Mesenchymal stem cell (in vitro differentiated cells and primary cell): ENCODE data around the gene INTS2.
"Not testable (repeated sequence)": the region's sequence is repeated elsewhere in the genome, so short reads cannot be mapped to it uniquely, and the experiment has no call there.

ENCODE experiments used
- DNase-seq: peaks from one replicate; pipeline ENCODE4 v3.0.0-alpha.2; 2013
- H2AFZ ChIP-seq: one replicate; pipeline ENCODE4 v1.6.1; 2013; ENCODE audit warnings: low read depth, mild to moderate bottlenecking, control low read depth, inconsistent platforms, low read length, moderate library complexity
- H2AK5ac ChIP-seq: 2 replicates; pipeline ENCODE4 v1.6.1; 2013; ENCODE audit warnings: low read length, moderate library complexity, mild to moderate bottlenecking, inconsistent platforms; ENCODE audit not compliant: severe bottlenecking
- H2BK120ac ChIP-seq: one replicate; pipeline ENCODE4 v1.6.1; 2013; ENCODE audit warnings: low read depth, mild to moderate bottlenecking, inconsistent platforms, low read length, moderate library complexity
- H2BK12ac ChIP-seq, 2 experiments: one replicate each; pipeline ENCODE4 v1.6.1; 2013; ENCODE audit warnings: inconsistent platforms in 2 of 2, low read length in 2 of 2, mild to moderate bottlenecking in 2 of 2, moderate library complexity in 2 of 2, control low read depth in 1 of 2
- H2BK15ac ChIP-seq: one replicate; pipeline ENCODE4 v1.6.1; 2013; ENCODE audit warnings: mild to moderate bottlenecking, low read depth, inconsistent platforms; ENCODE audit not compliant: poor library complexity, severe bottlenecking
- H2BK5ac ChIP-seq: 2 replicates; pipeline ENCODE4 v1.6.1; 2013; ENCODE audit warnings: low read depth, mild to moderate bottlenecking, low read length, control low read depth, inconsistent platforms; ENCODE audit not compliant: poor library complexity, severe bottlenecking
- H3K14ac ChIP-seq, 2 experiments: one replicate each; pipeline ENCODE4 v1.6.1; 2013; ENCODE audit warnings: inconsistent platforms in 2 of 2, low read length in 2 of 2, control low read depth in 1 of 2, mild to moderate bottlenecking in 1 of 2, moderate library complexity in 1 of 2
- H3K18ac ChIP-seq, 2 experiments: one replicate each; pipeline ENCODE4 v1.6.1; 2013; ENCODE audit warnings: inconsistent platforms in 2 of 2, low read length in 2 of 2, control low read depth in 1 of 2, low read depth in 1 of 2, mild to moderate bottlenecking in 1 of 2
- H3K23ac ChIP-seq, 2 experiments: one replicate each; pipeline ENCODE4 v1.6.1; 2013; ENCODE audit warnings: inconsistent platforms in 2 of 2, low read length in 2 of 2, mild to moderate bottlenecking in 2 of 2, moderate library complexity in 2 of 2, control low read depth in 1 of 2
- H3K27ac ChIP-seq: 2 replicates; pipeline ENCODE4 v1.5.1; 2013; ENCODE audit warnings: mild to moderate bottlenecking, moderate library complexity, low read length, control low read depth, inconsistent platforms; ENCODE audit not compliant: poor library complexity, severe bottlenecking
- H3K27me3 ChIP-seq, 2 experiments: 2 replicates each; pipeline versions ENCODE4 v1.6.1 to v1.7.0; 2013; ENCODE audit warnings: low read length in 2 of 2, mild to moderate bottlenecking in 2 of 2, moderate library complexity in 2 of 2, control low read depth in 1 of 2, inconsistent platforms in 1 of 2; ENCODE audit not compliant: control insufficient read depth in 1 of 2, insufficient read depth in 1 of 2
- H3K36me3 ChIP-seq, 2 experiments: 2 replicates each; pipeline versions ENCODE4 v1.6.1 to v1.7.0; 2013; ENCODE audit warnings: low read length in 2 of 2, control low read depth in 1 of 2, inconsistent platforms in 1 of 2, low read depth in 1 of 2, mild to moderate bottlenecking in 1 of 2; ENCODE audit not compliant: insufficient read depth in 2 of 2, control insufficient read depth in 1 of 2
- H3K4ac ChIP-seq, 2 experiments: one replicate each; pipeline ENCODE4 v1.6.1; 2013; ENCODE audit warnings: inconsistent platforms in 2 of 2, low read length in 2 of 2, mild to moderate bottlenecking in 2 of 2, moderate library complexity in 2 of 2, control low read depth in 1 of 2, low read depth in 1 of 2
- H3K4me1 ChIP-seq: 2 replicates; pipeline ENCODE4 v1.6.1; 2013; ENCODE audit warnings: low read depth, low read length, control low read depth; ENCODE audit not compliant: control insufficient read depth, insufficient read depth
- H3K4me2 ChIP-seq: 2 replicates; pipeline ENCODE4 v1.6.1; 2013; ENCODE audit warnings: low read length, mild to moderate bottlenecking, inconsistent platforms; ENCODE audit not compliant: poor library complexity, severe bottlenecking
- H3K4me3 ChIP-seq, 2 experiments: 2 replicates each; pipeline versions ENCODE4 v1.5.1 to v1.7.0; 2013; ENCODE audit warnings: low read length in 2 of 2, mild to moderate bottlenecking in 2 of 2, control low read depth in 1 of 2, low read depth in 1 of 2; ENCODE audit not compliant: insufficient read depth in 1 of 2
- H3K79me1 ChIP-seq: replicated peaks from 2 replicates; pipeline ENCODE4 v1.6.1; 2013; ENCODE audit warnings: mild to moderate bottlenecking, control low read depth, low read length, inconsistent platforms; ENCODE audit not compliant: poor library complexity, severe bottlenecking
- H3K9ac ChIP-seq: 2 replicates; pipeline ENCODE4 v1.7.0; 2013; ENCODE audit warnings: mild to moderate bottlenecking, low read length, moderate library complexity
- H3K9me3 ChIP-seq: 2 replicates; pipeline ENCODE4 v1.7.0; 2013; ENCODE audit warnings: mild to moderate bottlenecking, low read length; ENCODE audit not compliant: control insufficient read depth
- H4K8ac ChIP-seq: one replicate; pipeline ENCODE4 v1.6.1; 2013; ENCODE audit warnings: inconsistent platforms, mild to moderate bottlenecking, low read length, moderate library complexity
- H4K91ac ChIP-seq: one replicate; pipeline ENCODE4 v1.6.1; 2013; ENCODE audit warnings: mild to moderate bottlenecking, low read length, inconsistent platforms
- WGBS: methylation state at CpG from one replicate; pipeline ENCODE4 v1.1.7; 2013; ENCODE audit warnings: mixed read lengths; 5-methylcytosine and 5-hydroxymethylcytosine counted together

INTS2 gene

DNA sequence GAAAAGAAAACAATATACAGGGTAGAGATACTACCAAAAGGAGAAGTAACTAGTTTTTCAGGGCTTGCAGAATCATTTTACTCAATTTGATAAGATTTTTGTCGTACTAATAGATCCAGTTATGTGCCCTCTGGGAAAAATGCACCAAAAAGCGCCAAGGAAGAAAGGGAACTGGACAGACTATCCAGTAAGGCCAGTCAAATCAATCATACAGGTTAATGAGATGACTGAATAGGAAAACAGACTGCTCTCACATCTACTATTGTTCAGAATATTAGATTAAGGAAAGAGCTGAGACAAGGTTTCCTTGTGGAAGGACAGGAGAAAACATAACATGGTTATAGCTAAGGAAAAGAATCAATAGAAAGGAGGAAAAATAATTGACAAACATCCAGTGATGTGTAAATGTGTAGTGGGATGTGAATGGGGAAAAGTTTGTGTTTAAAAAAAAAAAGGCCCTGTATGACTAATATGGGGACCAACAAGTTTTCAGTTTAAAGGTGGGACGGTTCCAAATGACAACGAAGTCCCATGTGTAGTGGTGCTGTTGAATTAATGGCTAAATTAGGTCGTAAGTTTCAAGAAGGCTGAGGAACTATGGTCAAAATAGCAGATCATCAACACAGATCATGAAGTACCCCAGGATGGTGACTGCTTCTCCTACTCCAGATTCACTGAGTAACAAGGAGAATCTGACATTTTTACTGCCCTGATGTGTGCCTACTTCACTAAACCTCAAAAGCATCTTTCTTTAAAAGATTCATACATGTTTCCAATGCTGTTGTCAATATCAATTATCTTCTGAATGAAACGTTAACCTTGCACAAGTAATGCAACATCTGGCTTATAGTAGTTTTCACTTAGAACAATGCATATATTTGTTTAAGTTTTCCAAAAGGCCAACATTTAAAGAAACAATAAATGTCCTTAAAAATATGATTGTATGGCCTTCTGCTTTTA is 105.2 kb downstream of the INTS2 start:
- no peaks in the 10 kb centered on the region for H3K27me3 ChIP-seq
- no peak overlapping the region for H4K8ac ChIP-seq
- no peak overlapping the region for H4K91ac ChIP-seq
- H3K23ac ChIP-seq = no peak overlapping the region
- no peak overlapping the region for H3K4me2 ChIP-seq
- H3K4me3 ChIP-seq = no peak overlapping the region
- WGBS = 100% methylated on average over 6 of the region's 6 CpGs
- H3K18ac ChIP-seq = no peak overlapping the region
- H3K4ac ChIP-seq = no peak overlapping the region
- peaks cover 0 to 3% of the 10 kb centered on the region in 2 experiments for H3K36me3 ChIP-seq
- H3K14ac ChIP-seq = no peak overlapping the region
- H2BK15ac ChIP-seq = no peak overlapping the region
- no peaks in the 10 kb centered on the region for H3K9me3 ChIP-seq
- H2BK12ac ChIP-seq = no peak overlapping the region
- H3K9ac ChIP-seq = no peak overlapping the region
- no peak for DNase-seq
- H3K4me1 ChIP-seq = no peaks in the 10 kb centered on the region
- no peak overlapping the region for H2AK5ac ChIP-seq
- no peak overlapping the region for H2AFZ ChIP-seq
- no peak overlapping the region for H3K27ac ChIP-seq
- H2BK5ac ChIP-seq = no peak overlapping the region
- peaks cover 4% of the 10 kb centered on the region for H3K79me1 ChIP-seq
- H2BK120ac ChIP-seq = no peak overlapping the region

DNA sequence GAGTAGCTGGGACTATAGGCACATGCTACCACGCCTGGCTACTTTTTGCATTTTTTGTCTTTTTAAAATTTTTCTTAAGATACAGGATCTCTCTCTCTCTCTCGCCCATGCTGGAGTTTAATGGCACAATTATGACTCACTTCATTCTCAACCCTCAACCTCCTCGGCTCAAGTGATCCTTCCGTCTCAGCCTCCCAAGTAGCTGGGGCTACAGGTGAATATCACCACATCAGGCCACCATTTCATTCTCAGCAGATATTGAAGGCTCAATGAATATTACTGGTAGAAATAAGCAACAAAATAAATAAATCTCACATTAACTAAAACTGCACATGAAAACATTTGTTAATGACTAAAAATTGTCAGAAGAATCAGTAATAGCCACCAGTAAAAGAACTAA is 106.1 kb downstream of the INTS2 start:
- H2BK12ac ChIP-seq = no peak overlapping the region
- H3K79me1 ChIP-seq = peaks cover 2% of the 10 kb centered on the region
- H2AFZ ChIP-seq = no peak overlapping the region
- no peaks in the 10 kb centered on the region for H3K4me1 ChIP-seq
- no peak overlapping the region for H4K91ac ChIP-seq
- no peak for DNase-seq
- H2BK120ac ChIP-seq = no peak overlapping the region
- no peaks in the 10 kb centered on the region for H3K27me3 ChIP-seq
- no peak overlapping the region for H3K4me2 ChIP-seq
- H3K36me3 ChIP-seq = peaks cover 0 to 3% of the 10 kb centered on the region in 2 experiments
- H3K18ac ChIP-seq = no peak overlapping the region
- H3K27ac ChIP-seq = no peak overlapping the region
- no peak overlapping the region for H4K8ac ChIP-seq
- WGBS = 80% methylated on average over 4 of the region's 4 CpGs
- no peak overlapping the region for H2AK5ac ChIP-seq
- H3K9ac ChIP-seq = no peak overlapping the region
- no peak overlapping the region for H3K4me3 ChIP-seq
- no peak overlapping the region for H2BK15ac ChIP-seq
- no peak overlapping the region for H2BK5ac ChIP-seq
- H3K14ac ChIP-seq = no peak overlapping the region
- no peaks in the 10 kb centered on the region for H3K9me3 ChIP-seq
- no peak overlapping the region for H3K4ac ChIP-seq
- H3K23ac ChIP-seq = no peak overlapping the region

DNA sequence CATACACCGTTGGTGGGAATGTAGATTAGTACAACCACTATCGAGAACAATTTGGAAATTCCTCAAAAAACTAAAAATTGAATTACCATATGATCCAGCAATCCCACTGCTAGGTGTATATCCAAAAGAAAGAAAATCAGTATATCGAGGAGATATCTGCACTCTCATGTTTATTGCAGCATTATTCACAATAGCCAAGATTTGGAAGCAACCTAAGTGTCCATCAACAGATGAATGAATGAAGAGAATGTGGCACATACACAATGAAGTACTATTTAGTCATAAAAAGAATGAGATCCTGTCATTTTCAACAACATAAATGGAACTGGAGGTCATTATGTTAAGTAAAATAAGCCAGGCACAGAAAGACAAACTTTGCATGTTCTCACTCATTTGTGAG is 108.5 kb downstream of the INTS2 start:
- not testable (repeated sequence) for H3K4me3 ChIP-seq, H2AFZ ChIP-seq, H3K9me3 ChIP-seq, DNase-seq, H2BK12ac ChIP-seq, H2BK5ac ChIP-seq, H3K4me1 ChIP-seq, H2BK120ac ChIP-seq, H4K91ac ChIP-seq, H3K79me1 ChIP-seq, H4K8ac ChIP-seq, H3K4me2 ChIP-seq, H3K4ac ChIP-seq, H3K23ac ChIP-seq, H3K27ac ChIP-seq, H2BK15ac ChIP-seq, H3K36me3 ChIP-seq, H3K27me3 ChIP-seq, H3K9ac ChIP-seq, H2AK5ac ChIP-seq, H3K18ac ChIP-seq, H3K14ac ChIP-seq
- WGBS = 96% methylated on average over 2 of the region's 3 CpGs

DNA sequence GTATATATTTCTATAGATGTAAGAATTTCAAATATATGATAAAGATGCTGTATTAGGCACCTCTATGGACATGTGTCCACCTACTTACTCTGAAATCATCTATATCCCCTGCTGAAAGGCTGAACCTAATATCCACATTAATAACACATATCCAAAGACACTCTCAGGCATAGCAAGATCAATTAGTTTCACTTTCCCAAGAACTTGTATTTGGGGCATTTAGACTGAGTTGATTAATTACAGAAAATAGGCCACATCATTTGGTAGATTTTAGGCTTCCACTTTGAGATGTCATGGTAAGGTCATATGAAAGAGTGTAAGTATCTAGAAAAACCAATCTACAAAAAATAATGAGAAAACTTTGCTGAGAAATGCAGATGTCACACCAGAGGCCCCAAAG is 109.6 kb downstream of the INTS2 start:
- no peaks in the 10 kb centered on the region for H3K27me3 ChIP-seq

More for the DNA sequence above, 109.6 kb downstream of the INTS2 start:
- Histone ChIP-seq H4K8ac (no peak overlapping the region), H3K23ac (no peak overlapping the region), H2BK12ac (no peak overlapping the region), H3K9me3 (no peaks in the 10 kb centered on the region), H3K18ac (no peak overlapping the region), H2AK5ac (no peak overlapping the region), H3K4me1 (no peaks in the 10 kb centered on the region), H3K14ac (no peak overlapping the region), H3K9ac (no peak overlapping the region), H3K79me1 (peaks cover 2% of the 10 kb centered on the region), H4K91ac (no peak overlapping the region), H3K36me3 (peaks cover 0 to 3% of the 10 kb centered on the region in 2 experiments), H2BK5ac (no peak overlapping the region), H2BK120ac (no peak overlapping the region), H2BK15ac (no peak overlapping the region), H3K4me3 (no peak overlapping the region), H2AFZ (no peak overlapping the region), H3K4me2 (no peak overlapping the region), H3K27ac (no peak overlapping the region), H3K4ac (no peak overlapping the region)
- no peak for DNase-seq
